Natural killer cell (primary cell): ENCODE measurements around the gene SLC13A5. TPM values are rescaled to one million over a fixed set of nuclear protein-coding genes. Genes with fewer than 3 reads are reported as not detected.

Experiments used
- ATAC-seq, 3 donors: fragments of 150-1000 bp in 2 of 3; fragments of 200-7000 bp in 1 of 3; cut with Tn5 transposase; 1 replicate in 1 of 3; 2 replicates in 2 of 3; pipeline ENCODE4 v1.10.0; 2021; ENCODE audit warnings: mild to moderate bottlenecking in 2 of 3, moderate library complexity in 2 of 3
- DNase-seq, 2 donors: peaks; one replicate each; pipeline versions ENCODE4 v3.0.0 to v3.0.0-alpha.2; 2013 to 2021; ENCODE audit warnings: mixed read lengths in 1 of 2
- H3K27ac ChIP-seq: one replicate; pipeline ENCODE4 v1.5.1; 2013; ENCODE audit warnings: mild to moderate bottlenecking, low read length
- H3K27me3 ChIP-seq: one replicate; pipeline ENCODE4 v1.6.1; 2013; ENCODE audit warnings: low read length; ENCODE audit not compliant: control insufficient read depth, insufficient read depth
- H3K36me3 ChIP-seq: one replicate; pipeline ENCODE4 v1.6.1; 2013; ENCODE audit warnings: low read length; ENCODE audit not compliant: control insufficient read depth, insufficient read depth
- H3K4me1 ChIP-seq: one replicate; pipeline ENCODE4 v1.6.1; 2013; ENCODE audit warnings: low read length; ENCODE audit not compliant: control insufficient read depth, insufficient read depth
- H3K4me3 ChIP-seq: one replicate; pipeline ENCODE4 v1.5.1; 2013; ENCODE audit warnings: low read length
- H3K9me3 ChIP-seq: one replicate; pipeline ENCODE4 v1.6.1; 2013; ENCODE audit warnings: low read length; ENCODE audit not compliant: control insufficient read depth, insufficient read depth
- H3K27ac Mint-ChIP-seq, 2 donors: one replicate each; pipeline ENCODE4 v1.8.0; 2022; ENCODE audit warnings: mild to moderate bottlenecking in 2 of 2, mixed read lengths in 2 of 2, moderate library complexity in 1 of 2
- H3K27me3 Mint-ChIP-seq, 2 donors: one replicate each; pipeline ENCODE4 v1.8.0; 2022; ENCODE audit warnings: low read depth in 2 of 2, mixed read lengths in 2 of 2
- H3K36me3 Mint-ChIP-seq: one replicate; pipeline ENCODE4 v1.8.0; 2022; ENCODE audit warnings: mixed read lengths
- H3K4me1 Mint-ChIP-seq, 2 donors: one replicate each; pipeline ENCODE4 v1.8.0; 2022; ENCODE audit warnings: mixed read lengths in 2 of 2
- H3K4me3 Mint-ChIP-seq: one replicate; pipeline ENCODE4 v1.8.0; 2022; ENCODE audit warnings: mild to moderate bottlenecking, moderate library complexity, mixed read lengths
- H3K9me3 Mint-ChIP-seq, 2 donors: one replicate each; pipeline ENCODE4 v1.8.0; 2022; ENCODE audit warnings: mixed read lengths in 2 of 2
- CTCF ChIP-seq: fragments of 200-600 bp; IDR thresholded peaks from one replicate; pipeline ENCODE4 v1.8.0; 2022; ENCODE audit warnings: antibody characterized with exemption
- WGBS: methylation state at CpG from one replicate; pipeline ENCODE4 v1.1.7; 2013; ENCODE audit warnings: missing lambda C conversion rate; ENCODE audit not compliant: insufficient coverage; 5-methylcytosine and 5-hydroxymethylcytosine counted together
- intact Hi-C: fragments of 100-400 bp; cut with micrococcal nuclease; formaldehyde crosslinking; loops from one replicate; pipeline ENCODE4 v1.14.2; 2022
- total RNA-seq, 4 donors: library from RNA; stranded (reverse); fragments of 120-200 nt in 1 of 4; gene quantifications; one replicate each; pipeline versions ENCODE4 v1.2.3 to v1.2.4, GENCODE V29; 2013 to 2022

The SLC13A5 gene
- total RNA-seq, 3 donors from 2014 or later (not counting 1 experiment from before 2014, with no cell fraction given), result not detected

- DNase-seq (no peak), ATAC-seq (no peak)
- H3K4me1 ChIP-seq, result peaks cover 1% of the 10 kb centered on the region
- Mint-ChIP-seq H3K36me3 (no peaks in the 10 kb centered on the region), H3K27me3 (peaks cover 21 to 33% of the 10 kb centered on the region in 2 donors), H3K4me3 (no peak overlapping the region), H3K9me3 (no peaks in the 10 kb centered on the region), H3K27ac (no peak overlapping the region), H3K4me1 (peaks cover 0 to under 1% of the 10 kb centered on the region in 2 donors)
- intact Hi-C loops, result no loop called here
- no peak overlapping the region for H3K27ac ChIP-seq
- no peaks in the 10 kb centered on the region for H3K36me3 ChIP-seq
- WGBS, result 90% methylated on average over 8 of the region's 8 CpGs
- no peak for TF ChIP-seq CTCF
- H3K27me3 ChIP-seq, result peaks cover under 1% of the 10 kb centered on the region
- H3K9me3 ChIP-seq, result no peaks in the 10 kb centered on the region
- H3K4me3 ChIP-seq, result no peak overlapping the region
Measured at GRCh38 chr17:6706996-6707395, 6.2 kb downstream of the SLC13A5 start.

GRCh38 chr17:6706499-6706898 is 6.7 kb downstream of the SLC13A5 start:
- no peaks in the 10 kb centered on the region for H3K4me1 Mint-ChIP-seq
- DNase-seq (no peak), ATAC-seq (no peak)
- Histone ChIP-seq H3K36me3 (no peaks in the 10 kb centered on the region), H3K4me3 (no peak overlapping the region), H3K9me3 (no peaks in the 10 kb centered on the region), H3K27me3 (no peaks in the 10 kb centered on the region), H3K4me1 (no peaks in the 10 kb centered on the region), H3K27ac (no peak overlapping the region)
- no peaks in the 10 kb centered on the region for H3K36me3 Mint-ChIP-seq
- no peak overlapping the region for H3K27ac Mint-ChIP-seq
- H3K4me3 Mint-ChIP-seq, result no peak overlapping the region
- H3K27me3 Mint-ChIP-seq, result peaks cover 19 to 32% of the 10 kb centered on the region in 2 donors
- WGBS, result 87% methylated on average over 14 of the region's 14 CpGs
- no peaks in the 10 kb centered on the region for H3K9me3 Mint-ChIP-seq
- intact Hi-C loops, result no loop called here
- TF ChIP-seq CTCF, result no peak

GRCh38 chr17:6704470-6705052 is 8.6 kb downstream of the SLC13A5 start:
- ATAC-seq, result no peak
- Mint-ChIP-seq H3K36me3 (no peaks in the 10 kb centered on the region), H3K4me1 (no peaks in the 10 kb centered on the region), H3K27ac (no peak overlapping the region), H3K27me3 (peaks cover 16 to 26% of the 10 kb centered on the region in 2 donors), H3K4me3 (no peak overlapping the region), H3K9me3 (no peaks in the 10 kb centered on the region)
- no peaks in the 10 kb centered on the region for H3K4me1 ChIP-seq
- intact Hi-C loops, result no loop called here
- H3K27me3 ChIP-seq, result no peaks in the 10 kb centered on the region
- no peak overlapping the region for H3K4me3 ChIP-seq
- no peak for DNase-seq
- TF ChIP-seq CTCF, result no peak
- 87% methylated on average over 6 of the region's 6 CpGs for WGBS
- no peak overlapping the region for H3K27ac ChIP-seq
- no peaks in the 10 kb centered on the region for H3K36me3 ChIP-seq
- no peaks in the 10 kb centered on the region for H3K9me3 ChIP-seq

- Histone ChIP-seq H3K27me3 (no peaks in the 10 kb centered on the region), H3K9me3 (no peaks in the 10 kb centered on the region), H3K36me3 (no peaks in the 10 kb centered on the region), H3K4me3 (no peak overlapping the region), H3K4me1 (no peaks in the 10 kb centered on the region), H3K27ac (no peak overlapping the region)
- Mint-ChIP-seq H3K27ac (no peak overlapping the region), H3K9me3 (no peaks in the 10 kb centered on the region), H3K36me3 (no peaks in the 10 kb centered on the region), H3K4me3 (no peak overlapping the region), H3K27me3 (peaks cover 13 to 26% of the 10 kb centered on the region in 2 donors), H3K4me1 (no peaks in the 10 kb centered on the region)
- DNase-seq, result no peak
- 90% methylated on average over 10 of the region's 10 CpGs for WGBS
- intact Hi-C loops, result no loop called here
- no peak for ATAC-seq
- TF ChIP-seq CTCF, result no peak
Measured at GRCh38 chr17:6703751-6704150, 9.4 kb downstream of the SLC13A5 start.
